Measurements from ENCODE around the gene GSDMA.

GSDMA gene

GRCh38 chr17:40023590-40024292 lies 60.9 kb downstream of the GSDMA start:
- no peak for DNase-seq

GRCh38 chr17:40024901-40025300 lies 62.1 kb downstream of the GSDMA start:
- no peak for DNase-seq

- no peak for DNase-seq
Measured at GRCh38 chr17:40025559-40025958, 62.8 kb downstream of the GSDMA start.

- no peak for DNase-seq
Measured at GRCh38 chr17:40025991-40026815, 63.4 kb downstream of the GSDMA start.

- peak; percentile 62 to 82 for DNase-seq
Measured at GRCh38 chr17:40026816-40027613, 64.2 kb downstream of the GSDMA start.

Measured in NCI-H446 (cell line).